Naive thymus-derived CD8-positive, alpha-beta T cell (primary cell): Measurements from ENCODE around the gene PLSCR5. TPM values are rescaled to one million over a fixed set of nuclear protein-coding genes. Genes with fewer than 3 reads are reported as not detected.

Experiments used
- ATAC-seq, 2 donors: fragments of 150-1000 bp; cut with Tn5 transposase in 1 of 2; sonication (Bioruptor Pico), chemical (Tn5 transposase) in 1 of 2; 1 replicate in 1 of 2; 2 replicates in 1 of 2; pipeline ENCODE4 v1.10.0; 2021; ENCODE audit warnings: mild to moderate bottlenecking in 2 of 2, moderate library complexity in 2 of 2
- POLR2A ChIA-PET: fragments of 350-600 bp; sonication (Branson Sonifier 250); formaldehyde crosslinking; loops from one replicate; lab custom pipeline; 2021; ENCODE audit warnings: antibody characterized with exemption; lab: Charles Lee
- DNase-seq, 10 donors: peaks; one replicate each; pipeline versions ENCODE4 v3.0.0 to v3.0.0-alpha.2; 2020 to 2022
- H3K27ac Mint-ChIP-seq, 10 donors: one replicate each; pipeline ENCODE4 v1.8.0; 2020 to 2022; ENCODE audit warnings: mild to moderate bottlenecking in 10 of 10, mixed read lengths in 10 of 10, moderate library complexity in 4 of 10, inconsistent platforms in 1 of 10
- H3K27me3 Mint-ChIP-seq, 5 donors: one replicate each; pipeline ENCODE4 v1.8.0; 2021 to 2022; ENCODE audit warnings: mixed read lengths in 5 of 5
- H3K36me3 Mint-ChIP-seq, 3 donors: one replicate each; pipeline ENCODE4 v1.8.0; 2020 to 2022; ENCODE audit warnings: mixed read lengths in 3 of 3, mild to moderate bottlenecking in 2 of 3, inconsistent platforms in 1 of 3
- H3K4me1 Mint-ChIP-seq, 4 donors: one replicate each; pipeline ENCODE4 v1.8.0; 2021 to 2022; ENCODE audit warnings: mixed read lengths in 4 of 4
- H3K4me3 Mint-ChIP-seq, 10 donors: one replicate each; pipeline ENCODE4 v1.8.0; 2020 to 2022; ENCODE audit warnings: mild to moderate bottlenecking in 10 of 10, mixed read lengths in 10 of 10, moderate library complexity in 6 of 10, inconsistent platforms in 1 of 10
- H3K9me3 Mint-ChIP-seq, 9 donors: one replicate each; pipeline ENCODE4 v1.8.0; 2020 to 2022; ENCODE audit warnings: mixed read lengths in 9 of 9, mild to moderate bottlenecking in 3 of 9, inconsistent platforms in 1 of 9, moderate library complexity in 1 of 9
- polyA plus RNA-seq, 3 donors: library from polyadenylated mRNA; unstranded; fragments of 300-500 nt; fragmentation: Illumina TruSeq; gene quantifications; one replicate each; pipeline ENCODE4 v1.2.3, GENCODE V29; 2021
- total RNA-seq, 8 experiments: library from RNA in 2 of 8; stranded (reverse) in 2 of 8; gene quantifications; one replicate each; pipeline ENCODE4 v1.2.3 and lab custom pipeline; 2021 to 2026

The PLSCR5 gene
- total and polyA plus RNA-seq, 5 experiments from 2014 or later, result not detected

GRCh38 chr3:146575636-146576035 lies 29.5 kb downstream of the PLSCR5 start:
- no peaks in the 10 kb centered on the region for H3K36me3 Mint-ChIP-seq
- no peak for DNase-seq
- POLR2A ChIA-PET, result no interaction called here
- peaks cover 0 to 2% (median 0%) of the 10 kb centered on the region in 5 donors for H3K27me3 Mint-ChIP-seq
- no peak overlapping the region for H3K27ac Mint-ChIP-seq
- no peaks in the 10 kb centered on the region for H3K9me3 Mint-ChIP-seq
- H3K4me1 Mint-ChIP-seq, result no peaks in the 10 kb centered on the region
- ATAC-seq, result no peak
- no peak overlapping the region for H3K4me3 Mint-ChIP-seq

- no peaks in the 10 kb centered on the region for H3K9me3 Mint-ChIP-seq
- H3K36me3 Mint-ChIP-seq, result no peaks in the 10 kb centered on the region
- no peak for DNase-seq
- H3K27me3 Mint-ChIP-seq, result no peaks in the 10 kb centered on the region
- H3K27ac Mint-ChIP-seq, result no peak overlapping the region
- no peaks in the 10 kb centered on the region for H3K4me1 Mint-ChIP-seq
- ATAC-seq, result no peak
- no peak overlapping the region for H3K4me3 Mint-ChIP-seq
- POLR2A ChIA-PET, result no interaction called here
These were observed 31.0 kb downstream of the PLSCR5 start for GRCh38 chr3:146574173-146574572.

DNA sequence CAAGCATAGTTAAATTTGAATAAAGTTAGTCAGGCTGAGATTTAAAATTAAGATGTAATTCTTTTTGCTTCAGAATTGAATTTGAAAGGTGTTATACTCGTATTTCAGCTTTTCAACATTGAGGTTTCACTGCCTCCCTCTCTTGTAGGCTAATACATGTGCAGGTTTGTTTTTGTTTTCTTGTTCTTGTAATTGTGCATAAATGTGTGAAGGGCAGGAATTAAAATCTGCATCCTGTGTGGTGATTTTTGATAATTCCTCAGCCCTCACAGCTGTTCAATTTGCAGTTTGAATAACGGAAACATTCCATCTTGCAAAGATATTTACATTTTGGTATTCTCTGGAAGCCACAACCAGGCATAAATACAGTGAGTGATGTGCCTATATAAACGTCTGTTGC lies 35.8 kb downstream of the PLSCR5 start:
- no peak for ATAC-seq
- peaks cover 0 to 5% (median 0%) of the 10 kb centered on the region in 5 donors for H3K27me3 Mint-ChIP-seq
- no peak overlapping the region for H3K27ac Mint-ChIP-seq
- H3K36me3 Mint-ChIP-seq, result no peaks in the 10 kb centered on the region
- DNase-seq, result no peak
- POLR2A ChIA-PET, result no interaction called here
- H3K4me1 Mint-ChIP-seq, result no peaks in the 10 kb centered on the region
- no peak overlapping the region for H3K4me3 Mint-ChIP-seq
- no peaks in the 10 kb centered on the region for H3K9me3 Mint-ChIP-seq

DNA sequence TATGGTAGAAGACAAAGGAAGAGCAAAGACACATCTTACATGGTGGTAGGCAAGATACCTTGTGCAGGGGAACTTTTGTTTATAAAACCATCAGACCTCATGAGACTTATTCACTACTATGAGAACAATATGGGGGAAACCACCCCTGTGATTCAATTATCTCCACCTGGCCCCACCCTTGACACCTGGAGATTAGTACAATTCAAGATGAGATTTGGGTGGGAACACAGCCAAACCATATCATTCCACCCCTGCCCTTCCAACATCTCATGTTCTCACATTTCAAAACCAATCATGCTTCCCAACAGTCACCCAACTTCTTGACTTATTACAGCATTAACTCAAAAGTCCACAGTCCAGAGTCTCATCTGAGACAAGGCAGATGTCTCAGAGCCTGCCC lies 39.0 kb downstream of the PLSCR5 start:
- Mint-ChIP-seq H3K36me3 (peaks cover 0 to 7% (median 0%) of the 10 kb centered on the region in 3 donors), H3K4me3 (no peak overlapping the region), H3K27me3 (peaks cover 0 to 9% (median 5%) of the 10 kb centered on the region in 5 donors), H3K9me3 (peaks cover 0 to 6% (median 0%) of the 10 kb centered on the region in 9 donors), H3K4me1 (no peaks in the 10 kb centered on the region), H3K27ac (peak overlapping the region in 1 of 10 donors; percentile 4)
- POLR2A ChIA-PET, result no interaction called here
- no peak for ATAC-seq
- no peak for DNase-seq

- peaks cover 0 to 6% (median 0%) of the 10 kb centered on the region in 9 donors for H3K9me3 Mint-ChIP-seq
- H3K4me1 Mint-ChIP-seq, result no peaks in the 10 kb centered on the region
- H3K27ac Mint-ChIP-seq, result no peak overlapping the region
- no peak overlapping the region for H3K4me3 Mint-ChIP-seq
- POLR2A ChIA-PET, result no interaction called here
- H3K36me3 Mint-ChIP-seq, result peaks cover 0 to 7% (median 0%) of the 10 kb centered on the region in 3 donors
- peaks cover 0 to 9% (median 5%) of the 10 kb centered on the region in 5 donors for H3K27me3 Mint-ChIP-seq
- no peak for ATAC-seq
- no peak for DNase-seq
These were observed 43.3 kb downstream of the PLSCR5 start for GRCh38 chr3:146561879-146562278.

DNA sequence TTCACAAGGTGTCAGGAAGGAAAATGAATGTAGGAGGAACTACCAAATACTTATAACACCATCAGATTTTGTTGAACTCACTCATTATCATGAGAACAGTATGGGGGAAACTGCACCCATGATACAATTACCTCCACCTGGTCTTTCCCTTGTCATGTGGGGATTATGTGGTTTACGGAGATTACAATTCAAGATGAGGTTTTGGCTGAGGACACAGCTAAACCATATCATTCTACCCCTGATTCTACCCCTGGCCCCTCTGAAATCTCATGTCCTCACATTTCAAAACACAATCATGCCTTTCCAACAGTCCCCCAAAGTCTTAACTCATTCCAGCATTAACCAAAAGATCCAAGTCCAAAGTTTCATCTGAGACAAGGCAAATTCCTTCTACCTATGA lies 43.7 kb downstream of the PLSCR5 start:
- H3K4me3 Mint-ChIP-seq, result no peak overlapping the region
- H3K27me3 Mint-ChIP-seq, result peaks cover 0 to 9% (median 5%) of the 10 kb centered on the region in 5 donors
- DNase-seq (no peak), ATAC-seq (no peak)
- POLR2A ChIA-PET, result no interaction called here
- H3K9me3 Mint-ChIP-seq, result peaks cover 0 to 6% (median 0%) of the 10 kb centered on the region in 9 donors
- H3K36me3 Mint-ChIP-seq, result peaks cover 0 to 7% (median 0%) of the 10 kb centered on the region in 3 donors
- H3K4me1 Mint-ChIP-seq, result no peaks in the 10 kb centered on the region
- H3K27ac Mint-ChIP-seq, result no peak overlapping the region

DNA sequence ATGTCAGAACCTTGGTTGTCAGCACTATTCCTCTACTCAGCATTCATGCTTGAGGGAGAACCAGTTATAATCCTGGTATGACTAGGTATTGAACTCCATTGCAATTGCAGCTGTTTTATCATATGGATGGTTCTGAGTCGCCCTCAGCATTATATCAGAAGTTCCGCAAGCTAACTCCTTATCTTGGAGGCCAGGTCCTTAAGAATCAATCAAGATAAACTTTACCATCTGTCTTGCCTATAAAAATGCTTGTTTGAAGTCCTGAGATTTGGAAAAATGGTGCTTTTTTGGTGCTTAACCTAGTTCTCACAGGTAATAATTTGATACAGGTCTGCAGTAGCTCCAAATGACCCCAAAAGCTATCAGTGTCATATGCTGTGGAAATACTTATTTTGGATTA lies 44.5 kb downstream of the PLSCR5 start:
- POLR2A ChIA-PET, result no interaction called here
- ATAC-seq (no peak), DNase-seq (no peak)
- H3K4me1 Mint-ChIP-seq, result no peaks in the 10 kb centered on the region
- H3K9me3 Mint-ChIP-seq, result peaks cover 0 to 6% (median 0%) of the 10 kb centered on the region in 9 donors
- peaks cover 0 to 17% (median 1%) of the 10 kb centered on the region in 5 donors for H3K27me3 Mint-ChIP-seq
- no peak overlapping the region for H3K4me3 Mint-ChIP-seq
- H3K27ac Mint-ChIP-seq, result no peak overlapping the region
- H3K36me3 Mint-ChIP-seq, result peaks cover 0 to 7% (median 0%) of the 10 kb centered on the region in 3 donors

DNA sequence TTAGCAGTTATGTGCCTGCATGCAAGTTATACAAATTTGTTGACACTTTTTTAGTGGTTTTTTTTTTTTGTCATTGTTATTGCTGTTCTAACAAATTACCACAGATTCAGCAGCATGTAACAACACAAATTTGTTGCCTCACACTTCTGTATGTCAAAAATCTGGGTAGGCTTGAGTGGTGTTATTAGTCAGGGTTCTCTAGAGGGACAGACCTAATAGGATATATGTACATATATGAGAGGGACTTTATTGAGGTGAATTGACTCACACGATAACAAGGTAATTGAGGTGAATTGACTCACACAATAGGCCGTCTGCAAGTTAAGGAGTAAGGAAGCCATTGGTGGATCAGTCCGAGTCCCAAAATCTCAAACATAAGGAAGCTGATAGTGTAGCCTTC lies 45.8 kb downstream of the PLSCR5 start:
- Mint-ChIP-seq H3K27me3 (peaks cover 0 to 20% (median 1%) of the 10 kb centered on the region in 5 donors), H3K4me3 (no peak overlapping the region), H3K36me3 (peaks cover 0 to 7% (median 0%) of the 10 kb centered on the region in 3 donors), H3K4me1 (no peaks in the 10 kb centered on the region), H3K27ac (no peak overlapping the region), H3K9me3 (peaks cover 0 to 6% (median 0%) of the 10 kb centered on the region in 9 donors)
- DNase-seq (no peak), ATAC-seq (no peak)
- POLR2A ChIA-PET, result no interaction called here

DNA sequence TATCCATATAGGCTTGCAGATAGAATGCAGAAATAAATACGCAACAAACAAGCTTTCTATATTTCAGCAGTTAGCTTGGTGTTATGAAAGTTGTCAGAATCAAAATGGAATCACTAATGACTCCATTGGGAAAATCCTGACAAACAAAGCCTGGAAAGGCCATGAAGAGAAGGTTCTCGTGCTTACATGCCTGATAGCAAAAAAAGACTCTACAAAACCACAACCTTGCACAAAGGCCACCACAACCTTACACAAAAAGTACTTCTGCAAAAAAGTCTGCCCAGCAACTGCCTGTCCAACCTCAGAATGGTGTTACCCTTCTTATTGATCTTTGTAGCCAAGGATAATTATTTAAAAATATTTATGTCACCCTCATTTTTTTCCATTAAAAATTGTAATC lies 46.4 kb downstream of the PLSCR5 start:
- Mint-ChIP-seq H3K9me3 (peaks cover 0 to 6% (median 0%) of the 10 kb centered on the region in 9 donors), H3K4me1 (no peaks in the 10 kb centered on the region), H3K4me3 (no peak overlapping the region), H3K27me3 (peaks cover 0 to 20% (median 1%) of the 10 kb centered on the region in 5 donors), H3K27ac (no peak overlapping the region), H3K36me3 (peaks cover 0 to 7% (median 0%) of the 10 kb centered on the region in 3 donors)
- DNase-seq (no peak), ATAC-seq (no peak)
- POLR2A ChIA-PET, result no interaction called here

DNA sequence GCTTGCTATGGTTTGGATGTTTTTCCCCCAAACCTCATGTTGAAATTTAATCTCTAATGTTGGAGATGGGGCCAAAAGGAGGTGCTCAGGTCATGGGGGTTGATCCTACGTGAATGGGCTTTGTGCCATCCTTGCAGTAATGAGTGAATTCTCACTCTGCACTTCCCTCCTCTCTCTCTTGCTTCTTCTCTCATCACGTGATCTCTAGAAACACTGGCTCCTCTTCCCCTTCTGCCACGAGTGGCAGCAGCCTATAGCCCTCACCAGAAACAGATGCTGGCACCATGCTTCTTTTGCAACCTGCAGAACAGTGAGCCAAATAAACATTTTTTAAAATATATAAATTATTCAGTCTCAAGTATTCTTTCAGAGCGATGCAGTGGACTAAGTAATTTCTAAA lies 47.4 kb downstream of the PLSCR5 start:
- Mint-ChIP-seq H3K27me3 (peaks cover 0 to 20% (median 1%) of the 10 kb centered on the region in 5 donors), H3K9me3 (peaks cover 0 to 3% (median 0%) of the 10 kb centered on the region in 9 donors), H3K36me3 (peaks cover 0 to 2% (median 0%) of the 10 kb centered on the region in 3 donors), H3K4me3 (no peak overlapping the region), H3K27ac (no peak overlapping the region), H3K4me1 (no peaks in the 10 kb centered on the region)
- ATAC-seq, result no peak
- POLR2A ChIA-PET, result no interaction called here
- DNase-seq, result no peak

- Mint-ChIP-seq H3K27ac (no peak overlapping the region), H3K27me3 (peaks cover 0 to 10% (median 0%) of the 10 kb centered on the region in 5 donors), H3K36me3 (no peaks in the 10 kb centered on the region), H3K4me3 (no peak overlapping the region), H3K4me1 (peaks cover 0 to 9% (median 3%) of the 10 kb centered on the region in 4 donors), H3K9me3 (no peaks in the 10 kb centered on the region)
- DNase-seq (no peak), ATAC-seq (no peak)
- POLR2A ChIA-PET, result no interaction called here
These were observed 49.8 kb downstream of the PLSCR5 start for GRCh38 chr3:146555311-146555710.

GRCh38 chr3:146554151-146554760 lies 50.9 kb downstream of the PLSCR5 start:
- POLR2A ChIA-PET, result no interaction called here
- DNase-seq, result no peak
- no peak for ATAC-seq
- Mint-ChIP-seq H3K27ac (no peak overlapping the region), H3K9me3 (no peaks in the 10 kb centered on the region), H3K4me1 (peaks cover 0 to 13% (median 10%) of the 10 kb centered on the region in 4 donors), H3K4me3 (no peak overlapping the region), H3K27me3 (peaks cover 0 to 10% (median 0%) of the 10 kb centered on the region in 5 donors), H3K36me3 (no peaks in the 10 kb centered on the region)

GRCh38 chr3:146550743-146551510 lies 54.2 kb downstream of the PLSCR5 start:
- H3K4me3 Mint-ChIP-seq, result peak overlapping the region in 1 of 10 donors; percentile 21
- peak overlapping the region in 2 of 10 donors; percentile 3 to 39 for H3K27ac Mint-ChIP-seq
- DNase-seq (no peak), ATAC-seq (no peak)
- H3K9me3 Mint-ChIP-seq, result no peaks in the 10 kb centered on the region
- no peaks in the 10 kb centered on the region for H3K36me3 Mint-ChIP-seq
- peaks cover 2 to 29% (median 19%) of the 10 kb centered on the region in 4 donors for H3K4me1 Mint-ChIP-seq
- POLR2A ChIA-PET, result no interaction called here
- H3K27me3 Mint-ChIP-seq, result peaks cover 0 to 5% (median 0%) of the 10 kb centered on the region in 5 donors
